ENCODE results near the gene CREBBP.

CREBBP gene

GRCh38 chr16:3761375-3762106 is 119.0 kb downstream of the CREBBP start:
- no peak for DNase-seq

DNA sequence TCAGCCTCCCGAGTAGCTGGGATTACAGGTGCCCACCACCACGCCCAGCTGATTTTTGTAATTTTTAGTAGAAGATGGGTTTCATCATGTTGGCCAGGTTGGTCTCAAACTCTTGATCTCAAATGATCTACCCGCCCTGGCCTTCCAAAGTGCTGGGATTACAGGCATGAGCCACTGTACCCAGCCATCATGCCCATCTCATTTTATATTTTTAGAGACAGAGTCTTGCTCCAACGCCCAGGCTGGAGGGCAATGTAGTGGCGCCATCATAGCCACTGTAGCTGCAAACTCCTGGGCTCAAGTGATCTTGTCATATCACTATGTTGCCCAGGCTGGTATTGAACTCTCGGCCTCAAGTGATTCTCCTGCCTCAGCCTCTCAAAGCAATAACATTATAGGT is 120.0 kb downstream of the CREBBP start:
- DNase-seq, result no peak

- DNase-seq, result no peak
These were observed 120.8 kb downstream of the CREBBP start for GRCh38 chr16:3759736-3760135.

- no peak for DNase-seq
These were observed 124.4 kb downstream of the CREBBP start for GRCh38 chr16:3756113-3756512.

DNA sequence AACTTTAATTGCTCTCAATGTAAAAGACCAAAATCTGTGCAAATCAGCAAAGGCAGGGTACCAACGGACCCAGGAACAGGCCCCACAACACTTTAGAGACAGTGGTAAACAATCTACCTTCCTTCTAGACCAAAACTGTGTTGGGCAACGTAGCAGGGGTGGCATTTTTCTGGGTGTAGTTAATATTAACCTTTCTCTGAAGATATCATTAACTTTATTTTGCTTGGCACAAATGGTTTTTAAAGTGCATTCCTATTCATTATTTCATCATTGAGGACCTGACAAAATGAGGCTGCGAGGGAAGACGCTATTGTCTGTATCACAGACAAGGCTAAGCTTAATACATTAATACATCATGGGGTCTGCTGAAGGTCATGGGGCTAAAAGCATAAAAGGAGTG is 125.3 kb downstream of the CREBBP start:
- DNase-seq, result no peak

- no peak for DNase-seq
These were observed 125.7 kb downstream of the CREBBP start for GRCh38 chr16:3754772-3755171.

- DNase-seq, result no peak
These were observed 126.3 kb downstream of the CREBBP start for GRCh38 chr16:3754081-3754703.

GRCh38 chr16:3752984-3753383 is 127.5 kb downstream of the CREBBP start:
- no peak for DNase-seq

DNA sequence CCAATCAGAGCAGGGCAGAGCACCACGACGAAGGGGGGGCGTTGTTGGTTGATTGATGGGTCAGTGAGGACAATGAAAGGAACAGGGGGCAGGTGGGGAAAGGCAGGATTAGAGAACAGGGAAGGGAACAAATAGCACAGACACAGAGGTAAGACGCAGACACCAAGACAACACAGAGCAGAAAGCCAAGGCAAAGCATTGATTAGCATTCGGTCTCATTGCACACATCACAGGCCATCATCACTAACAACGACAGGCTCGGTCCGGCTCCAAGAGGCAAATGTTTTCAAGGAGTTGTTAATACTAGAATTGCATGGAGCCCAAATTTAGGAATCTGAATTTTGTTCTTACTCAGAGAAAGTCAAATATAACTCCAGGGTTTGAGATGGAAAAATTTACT is 128.6 kb downstream of the CREBBP start:
- DNase-seq, result no peak

DNA sequence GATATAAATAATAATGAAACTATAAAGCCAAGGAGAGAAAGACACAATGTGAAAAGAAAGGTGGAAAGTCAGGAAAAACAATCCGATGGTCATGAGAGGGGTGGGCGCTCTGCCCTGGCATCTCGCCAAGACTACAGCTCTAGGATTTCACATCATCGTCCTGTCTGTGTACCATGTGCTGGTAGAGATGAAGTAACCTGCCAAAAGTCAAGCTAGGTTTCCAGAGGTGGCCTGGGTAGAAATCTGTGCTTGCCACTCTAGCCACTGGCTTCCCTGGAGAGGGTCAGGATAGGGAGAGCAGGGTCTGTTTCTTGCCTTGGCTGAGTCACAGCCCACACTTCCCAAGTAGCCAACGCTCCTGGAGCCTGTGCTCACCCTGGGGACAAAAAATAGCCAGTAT is 132.2 kb downstream of the CREBBP start:
- peak; percentile 11 for DNase-seq

DNA sequence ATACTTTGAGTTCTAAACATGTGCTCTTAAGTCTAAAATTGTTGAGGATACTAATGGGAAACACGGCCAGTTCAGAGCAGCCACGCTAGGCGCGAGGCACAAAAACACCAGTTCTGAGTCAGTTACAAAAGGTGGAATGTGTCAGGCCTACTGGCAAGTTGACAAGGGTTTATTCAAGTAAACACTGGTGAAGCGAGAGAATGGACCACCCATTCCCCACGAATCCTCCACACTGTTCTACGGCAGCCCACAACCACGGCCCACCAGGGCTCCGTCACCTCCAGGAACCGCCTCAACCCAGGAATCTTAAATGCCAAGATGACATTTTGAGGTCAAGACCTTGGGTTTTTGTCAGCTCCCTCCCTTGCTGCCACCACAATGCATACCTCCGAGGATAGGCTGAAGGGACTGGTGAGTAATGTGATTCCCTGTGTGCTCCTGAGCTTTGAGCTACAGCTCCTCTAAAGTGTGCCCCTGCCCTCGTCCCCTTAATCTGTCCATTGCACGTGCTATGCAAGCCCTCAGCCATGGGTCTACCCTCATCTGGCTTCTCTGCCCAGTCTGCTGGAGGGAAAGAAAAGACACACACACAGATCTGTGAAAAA is 134.7 kb downstream of the CREBBP start:
- no peak for DNase-seq

- DNase-seq, result no peak
These were observed 136.5 kb downstream of the CREBBP start for GRCh38 chr16:3744018-3744417.

DNA sequence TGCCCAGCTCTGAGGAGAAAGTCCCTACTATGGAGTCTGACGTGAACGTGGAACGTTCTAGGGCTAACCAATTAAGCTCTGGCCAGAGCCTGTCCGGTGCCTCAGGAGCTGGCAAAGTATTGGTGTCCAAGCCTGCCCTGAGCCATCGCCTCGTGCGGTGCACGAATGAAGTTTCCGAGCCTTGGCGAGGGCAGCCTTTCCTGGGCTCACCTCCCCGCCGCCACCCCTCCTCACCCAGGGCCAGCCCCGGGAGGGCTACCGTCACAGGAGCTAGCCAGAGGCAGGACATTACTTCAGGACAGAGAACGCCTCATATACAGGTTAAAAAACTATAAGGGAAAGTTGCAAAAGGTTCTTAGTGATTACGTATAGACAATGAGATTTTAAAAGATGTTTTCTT is 139.6 kb downstream of the CREBBP start:
- DNase-seq, result no peak

- DNase-seq, result no peak
These were observed 140.3 kb downstream of the CREBBP start for GRCh38 chr16:3740186-3740585.

GRCh38 chr16:3739636-3740035 is 140.9 kb downstream of the CREBBP start:
- DNase-seq, result no peak

DNA sequence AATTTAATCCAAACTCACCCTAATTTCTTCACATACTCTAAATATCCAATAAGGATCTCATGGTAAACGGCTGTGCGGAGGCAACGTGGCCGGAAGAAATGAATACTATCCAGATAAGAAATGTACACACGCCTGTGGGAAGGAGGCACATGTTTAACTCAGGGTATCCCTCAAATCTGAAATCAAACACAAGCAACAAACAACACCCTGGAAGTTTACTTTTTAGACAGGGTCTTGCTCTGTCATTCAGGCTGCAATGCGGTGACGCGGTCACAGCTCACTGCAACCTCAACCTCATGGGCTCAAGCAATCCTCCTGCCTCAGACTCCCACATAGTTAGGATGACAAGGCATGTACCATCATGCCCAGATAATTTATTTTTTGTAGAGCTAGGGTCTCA is 142.0 kb downstream of the CREBBP start:
- DNase-seq, result no peak

- DNase-seq, result no peak
These were observed 142.4 kb downstream of the CREBBP start for GRCh38 chr16:3738128-3738527.

DNA sequence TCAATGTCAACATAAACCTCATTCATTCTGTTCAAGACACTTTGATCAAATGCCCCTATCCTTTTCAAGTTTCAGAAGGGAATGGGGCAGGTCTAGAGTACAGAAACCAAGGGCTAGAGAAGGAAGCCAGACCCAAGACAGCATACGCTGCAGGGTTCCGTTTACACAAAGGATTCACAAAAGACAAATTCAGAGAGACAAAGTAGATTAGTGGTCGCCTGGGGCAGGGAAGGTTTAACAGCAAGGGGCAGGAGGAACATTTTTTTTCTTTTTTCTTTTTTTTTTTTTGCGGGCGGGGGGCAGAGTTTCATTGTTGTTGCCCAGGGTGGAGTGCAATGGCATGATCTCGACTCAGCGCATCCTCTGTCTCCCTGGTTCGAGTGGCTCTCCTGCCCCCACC is 143.3 kb downstream of the CREBBP start:
- DNase-seq, result no peak

GRCh38 chr16:3736116-3736515 is 144.4 kb downstream of the CREBBP start:
- no peak for DNase-seq

DNA sequence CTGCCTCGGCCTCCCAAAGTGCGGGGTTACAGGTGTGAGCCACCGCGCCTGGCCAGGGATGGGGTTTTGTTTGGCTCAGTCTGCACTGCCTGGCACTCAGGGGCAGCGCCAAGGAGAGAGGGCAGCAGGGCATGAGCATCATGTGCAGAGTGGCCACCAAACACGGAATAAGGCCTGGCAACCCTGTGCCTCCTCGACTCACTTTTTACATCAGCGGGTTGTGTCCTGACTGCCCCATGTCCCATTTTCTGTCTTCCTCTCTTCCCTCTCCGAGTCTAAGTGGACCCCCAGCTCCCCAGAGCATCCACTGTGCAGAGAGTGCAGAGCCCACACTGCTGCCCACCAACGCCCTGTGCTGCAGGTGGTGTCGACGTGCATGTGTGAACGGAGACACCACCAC is 145.0 kb downstream of the CREBBP start:
- DNase-seq, result no peak

GRCh38 chr16:3734758-3735221 is 145.7 kb downstream of the CREBBP start:
- peak; percentile 13 for DNase-seq

DNA sequence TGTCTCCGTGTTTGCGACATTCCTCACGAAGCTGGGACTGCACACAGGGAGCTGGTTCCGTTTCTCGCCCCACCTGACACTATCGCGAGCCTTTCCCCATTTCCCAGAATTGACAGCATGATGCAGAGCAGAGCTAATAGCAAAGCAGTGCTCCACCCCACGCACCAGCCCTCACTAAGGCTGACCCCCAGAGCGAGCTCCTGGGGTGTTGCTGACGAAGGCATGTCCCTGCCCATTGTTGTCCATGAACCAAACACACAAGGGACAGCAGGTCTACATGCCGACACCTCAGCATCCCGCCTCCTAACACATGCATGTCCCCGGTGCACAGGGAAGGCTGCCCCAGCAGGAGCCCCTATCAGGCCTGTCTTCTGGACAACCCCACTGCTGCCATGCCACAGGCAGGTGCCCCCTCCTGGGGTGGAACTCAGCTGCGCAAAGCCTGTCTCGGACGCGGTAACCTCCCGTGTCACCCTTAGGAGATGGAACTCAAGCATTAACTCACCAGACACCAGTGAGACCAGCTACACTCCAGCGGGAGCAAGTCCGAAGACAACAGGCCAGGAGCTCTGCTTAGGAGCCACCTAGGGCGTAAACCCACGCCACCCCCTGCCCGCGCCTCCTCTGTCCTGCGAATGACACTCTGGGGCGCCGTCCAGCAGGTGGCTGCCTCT is 146.3 kb downstream of the CREBBP start:
- peak; percentile 16 for DNase-seq

- no peak for DNase-seq
These were observed 148.3 kb downstream of the CREBBP start for GRCh38 chr16:3732171-3732570.

All from activated T-cell treated with anti-CD3 and anti-CD28 coated beads, Interleukin-2, amount 50 U/mL, for 1 hour (primary cell).